MM.1S (cell line): ENCODE data around the gene ZNF521.

Source experiments
- DNase-seq: peaks from one replicate; pipeline ENCODE4 v3.0.0-alpha.2; 2015
- H2AFZ ChIP-seq: fragments of 300-600 bp; sonication (generic); 2 replicates; pipeline ENCODE4 v1.6.0; 2016; ENCODE audit warnings: antibody characterized with exemption, low read length
- H3F3A ChIP-seq: fragments of 300-600 bp; sonication (generic); 2 replicates; pipeline ENCODE4 v1.6.1; 2016; ENCODE audit warnings: mild to moderate bottlenecking, antibody characterized with exemption, low read length, moderate library complexity, mixed read lengths; ENCODE audit not compliant: insufficient read depth
- H3K27ac ChIP-seq: fragments of 300-600 bp; sonication (generic); 2 replicates; pipeline ENCODE4 v1.5.1; 2016; ENCODE audit warnings: mild to moderate bottlenecking, low read length
- H3K27me3 ChIP-seq: fragments of 300-600 bp; sonication (generic); replicated peaks from 2 replicates; pipeline ENCODE4 v1.6.0; 2016; ENCODE audit warnings: low read length; ENCODE audit not compliant: insufficient read depth
- H3K36me3 ChIP-seq: fragments of 300-600 bp; sonication (generic); replicated peaks from 2 replicates; pipeline ENCODE4 v1.6.1; 2016; ENCODE audit warnings: mild to moderate bottlenecking, low read length, mixed read lengths; ENCODE audit not compliant: insufficient read depth
- H3K4me1 ChIP-seq: fragments of 300-600 bp; sonication (generic); 2 replicates; pipeline ENCODE4 v1.6.1; 2016; ENCODE audit warnings: low read length, mixed read lengths
- H3K4me2 ChIP-seq: fragments of 300-600 bp; sonication (generic); 2 replicates; pipeline ENCODE4 v1.6.0; 2016; ENCODE audit warnings: low read depth, low read length
- H3K4me3 ChIP-seq: fragments of 300-600 bp; sonication (generic); 2 replicates; pipeline ENCODE4 v1.5.1; 2016; ENCODE audit warnings: low read length, mixed read lengths
- H3K79me2 ChIP-seq: fragments of 300-600 bp; sonication (generic); 2 replicates; pipeline ENCODE4 v1.6.1; 2016; ENCODE audit warnings: mixed run types, low read length, mixed read lengths
- H3K9ac ChIP-seq: fragments of 300-600 bp; sonication (generic); 2 replicates; pipeline ENCODE4 v1.6.1; 2016; ENCODE audit warnings: low read length, mixed read lengths
- H3K9me2 ChIP-seq: fragments of 300-600 bp; sonication (generic); replicated peaks from 2 replicates; pipeline ENCODE4 v1.6.1; 2016; ENCODE audit warnings: mild to moderate bottlenecking, low read length, mixed read lengths; ENCODE audit not compliant: insufficient read depth
- H3K9me3 ChIP-seq: fragments of 300-600 bp; sonication (generic); replicated peaks from 2 replicates; pipeline ENCODE4 v1.6.1; 2016; ENCODE audit warnings: mild to moderate bottlenecking, low read length, mixed read lengths; ENCODE audit not compliant: insufficient read depth
- H4K20me1 ChIP-seq: fragments of 300-600 bp; sonication (generic); 2 replicates; pipeline ENCODE4 v1.6.1; 2016; ENCODE audit warnings: mild to moderate bottlenecking, low read length, moderate library complexity, mixed read lengths; ENCODE audit not compliant: insufficient read depth
- CTCF ChIP-seq: fragments of 300-600 bp; sonication (generic); IDR thresholded peaks from 2 replicates; pipeline ENCODE4 v1.5.1; 2016; ENCODE audit warnings: antibody characterized with exemption, low read length, mixed read lengths
- EZH2 ChIP-seq: fragments of 300-600 bp; sonication (generic); optimal IDR thresholded peaks from 2 replicates; pipeline ENCODE3; 2017; ENCODE audit warnings: low read depth, mild to moderate bottlenecking, antibody characterized with exemption, low read length, mixed read lengths
- EZH2phosphoT487 ChIP-seq: fragments of 300-600 bp; sonication (generic); IDR thresholded peaks from 2 replicates; pipeline ENCODE4 v1.6.1; 2018; ENCODE audit warnings: antibody characterized with exemption, low read length

The ZNF521 gene

GRCh38 chr18:25113566-25113965, 238.4 kb downstream of the ZNF521 start:
- Histone ChIP-seq H3K9ac (no peak overlapping the region), H2AFZ (no peak overlapping the region), H3K4me1 (no peaks in the 10 kb centered on the region), H3K27me3 (no peaks in the 10 kb centered on the region), H3K9me3 (no peaks in the 10 kb centered on the region), H3K36me3 (no peaks in the 10 kb centered on the region), H3K27ac (no peak overlapping the region), H3K79me2 (no peaks in the 10 kb centered on the region), H3K4me3 (no peak overlapping the region), H4K20me1 (no peaks in the 10 kb centered on the region), H3F3A (no peaks in the 10 kb centered on the region), H3K9me2 (no peaks in the 10 kb centered on the region), H3K4me2 (no peak overlapping the region)
- no peak for DNase-seq
- TF ChIP-seq EZH2phosphoT487 (no peak), CTCF (no peak), EZH2 (no peak)

GRCh38 chr18:25112821-25113434, 239.0 kb downstream of the ZNF521 start:
- H3K9ac ChIP-seq: no peak overlapping the region
- no peaks in the 10 kb centered on the region for H3K27me3 ChIP-seq
- H3F3A ChIP-seq: no peaks in the 10 kb centered on the region
- no peak overlapping the region for H2AFZ ChIP-seq
- H3K4me2 ChIP-seq: no peak overlapping the region
- no peak for TF ChIP-seq CTCF
- TF ChIP-seq EZH2: no peak
- no peak for TF ChIP-seq EZH2phosphoT487
- no peaks in the 10 kb centered on the region for H4K20me1 ChIP-seq
- H3K4me1 ChIP-seq: no peaks in the 10 kb centered on the region
- H3K27ac ChIP-seq: no peak overlapping the region
- H3K9me3 ChIP-seq: no peaks in the 10 kb centered on the region
- H3K9me2 ChIP-seq: no peaks in the 10 kb centered on the region
- no peak for DNase-seq
- H3K36me3 ChIP-seq: no peaks in the 10 kb centered on the region
- no peaks in the 10 kb centered on the region for H3K79me2 ChIP-seq
- no peak overlapping the region for H3K4me3 ChIP-seq

- Histone ChIP-seq H4K20me1 (no peaks in the 10 kb centered on the region), H3K9me3 (no peaks in the 10 kb centered on the region), H3K4me2 (no peak overlapping the region), H3K27me3 (no peaks in the 10 kb centered on the region), H3K36me3 (no peaks in the 10 kb centered on the region), H3F3A (no peaks in the 10 kb centered on the region), H3K79me2 (no peaks in the 10 kb centered on the region), H3K4me3 (no peak overlapping the region), H3K4me1 (no peaks in the 10 kb centered on the region), H3K9ac (no peak overlapping the region), H3K27ac (no peak overlapping the region), H2AFZ (no peak overlapping the region), H3K9me2 (no peaks in the 10 kb centered on the region)
- TF ChIP-seq CTCF (no peak), EZH2 (no peak), EZH2phosphoT487 (no peak)
- DNase-seq: no peak
Observed at GRCh38 chr18:25111377-25112288, 240.3 kb downstream of the ZNF521 start.
